ENCODE measurements around the gene ATP2C2. TPM values are rescaled to one million over a fixed set of nuclear protein-coding genes. Genes with fewer than 3 reads are reported as not detected.

ATP2C2 gene
- total and polyA plus RNA-seq, 9 of the 15 experiments (the other 6 are each of a cell fraction or from before 2014, with no cell fraction given) = 0.75 TPM; not detected in 8

DNA sequence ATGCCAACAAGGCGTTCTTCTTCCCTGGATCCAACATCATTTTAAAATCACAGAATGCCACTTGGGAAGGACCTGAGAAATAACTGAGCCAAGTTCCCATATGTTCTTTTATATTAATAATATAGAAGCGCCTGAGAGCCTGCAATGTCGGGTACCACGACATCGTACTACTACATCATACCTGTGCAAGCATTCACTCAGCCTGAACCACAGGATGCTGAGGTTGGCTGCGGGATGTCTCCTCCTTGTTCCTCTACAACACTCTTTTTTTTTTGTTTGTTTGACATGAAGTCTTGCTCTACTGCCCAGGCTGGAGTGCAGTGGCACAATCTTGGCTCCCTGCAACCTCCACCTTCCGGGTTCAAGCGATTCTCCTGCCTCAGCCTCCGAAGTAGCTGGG is 2.1 kb upstream of the ATP2C2 start (continued):
- no peak for TF ChIP-seq FOXP1 (CRISPR knock-in tag; IDR thresholded peaks at IDR 0.05)
- TF ChIP-seq, protein P1, sequence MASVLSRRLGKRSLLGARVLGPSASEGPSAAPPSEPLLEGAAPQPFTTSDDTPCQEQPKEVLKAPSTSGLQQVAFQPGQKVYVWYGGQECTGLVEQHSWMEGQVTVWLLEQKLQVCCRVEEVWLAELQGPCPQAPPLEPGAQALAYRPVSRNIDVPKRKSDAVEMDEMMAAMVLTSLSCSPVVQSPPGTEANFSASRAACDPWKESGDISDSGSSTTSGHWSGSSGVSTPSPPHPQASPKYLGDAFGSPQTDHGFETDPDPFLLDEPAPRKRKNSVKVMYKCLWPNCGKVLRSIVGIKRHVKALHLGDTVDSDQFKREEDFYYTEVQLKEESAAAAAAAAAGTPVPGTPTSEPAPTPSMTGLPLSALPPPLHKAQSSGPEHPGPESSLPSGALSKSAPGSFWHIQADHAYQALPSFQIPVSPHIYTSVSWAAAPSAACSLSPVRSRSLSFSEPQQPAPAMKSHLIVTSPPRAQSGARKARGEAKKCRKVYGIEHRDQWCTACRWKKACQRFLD (CRISPR knock-in tag; IDR thresholded peaks at IDR 0.05) = no peak

DNA sequence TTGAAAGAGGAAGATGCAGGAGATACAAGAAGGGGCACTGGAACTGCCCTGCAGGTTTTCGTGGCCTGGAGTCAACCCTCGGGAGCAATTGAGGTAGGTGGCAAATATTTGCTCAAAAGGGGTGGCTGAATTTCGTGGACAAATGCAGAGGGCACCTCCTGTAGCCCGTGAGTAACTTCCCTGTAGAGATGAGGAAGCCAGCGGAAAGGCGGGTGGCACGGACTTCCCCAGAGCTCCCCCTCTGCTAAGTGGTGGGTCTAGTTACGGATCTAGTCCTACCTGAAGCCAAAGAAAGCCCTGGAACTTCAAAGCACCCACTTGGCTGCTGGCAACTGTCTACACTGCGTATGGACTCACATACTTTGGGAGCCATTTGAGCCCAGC is 1.0 kb upstream of the ATP2C2 start:
- ATAC-seq = no peak
- CTCF ChIA-PET (ENCODE audit: low intra/inter-chr PET ratio) = no interaction called here
- Histone ChIP-seq H4K20me1 (replicated peaks; ENCODE audit: control insufficient read depth, insufficient read depth, low read length) (no peaks in the 10 kb centered on the region), H3K4me2 (ENCODE audit: insufficient read depth, low read length) (no peak overlapping the region), H3K4me3 (no peak overlapping the region), H3K9me1 (ENCODE audit: control insufficient read depth, insufficient read depth, low read length) (no peaks in the 10 kb centered on the region), H3K4me1 (replicated peaks in 1 of 2; ENCODE audit: control insufficient read depth in 2 of 2, insufficient read depth in 2 of 2, low read length in 2 of 2) (peaks cover 0 to 12% of the 10 kb centered on the region in 2 experiments; a peak in 2 of 5 replicates), H3K79me2 (ENCODE audit: control insufficient read depth, insufficient read depth, low read length) (no peaks in the 10 kb centered on the region), H3K9me3 (replicated peaks; ENCODE audit: control insufficient read depth, insufficient read depth, low read depth, low read length) (no peaks in the 10 kb centered on the region), H3K27ac (ENCODE audit: extremely low read depth, low read depth, low read length) (no peak overlapping the region), H3K9ac (ENCODE audit: insufficient read depth in 1 of 2, low read depth in 2 of 2, low read length in 2 of 2) (no peak overlapping the region), H3K27me3 (ENCODE audit: control insufficient read depth in 2 of 2, insufficient read depth in 2 of 2, low read length in 2 of 2) (peaks cover 41 to 83% of the 10 kb centered on the region in 2 experiments), H3K36me3 (ENCODE audit: control insufficient read depth, insufficient read depth, low read length) (no peaks in the 10 kb centered on the region), H2AFZ (ENCODE audit: low read depth, low read length) (no peak overlapping the region)
- intact Hi-C loops (cut with micrococcal nuclease) (no loop called here), in situ Hi-C loops (cut with MboI) (no loop called here)
- no peak for TF ChIP-seq DPF2 (IDR thresholded peaks at IDR 0.05)
- no peak for TF ChIP-seq PTRF (tag; IDR thresholded peaks at IDR 0.05)
- no peak for TF ChIP-seq TCFL5 (CRISPR knock-in tag; conservative IDR thresholded peaks at IDR 0.05)
- no peak for TF ChIP-seq CTBP1 (IDR thresholded peaks at IDR 0.05; ENCODE audit: borderline replicate concordance)
- TF ChIP-seq ZNF174 (CRISPR knock-in tag; IDR thresholded peaks at IDR 0.05) = no peak
- no peak for TF ChIP-seq SUPT5H (IDR thresholded peaks at IDR 0.05)
- TF ChIP-seq FOXJ3 (CRISPR knock-in tag; IDR thresholded peaks at IDR 0.05) = no peak
- no peak for TF ChIP-seq ZNF316 (IDR thresholded peaks at IDR 0.05)
- TF ChIP-seq ZNF699 (CRISPR knock-in tag; IDR thresholded peaks at IDR 0.05; ENCODE audit: insufficient replicate concordance) = no peak
- TF ChIP-seq ZNF165 (CRISPR knock-in tag; IDR thresholded peaks at IDR 0.05; ENCODE audit: borderline replicate concordance) = no peak
- TF ChIP-seq CSDE1 (IDR thresholded peaks at IDR 0.05) = no peak
- no peak for TF ChIP-seq ZNF41 (CRISPR knock-in tag; conservative IDR thresholded peaks at IDR 0.05)
- no peak for TF ChIP-seq NONO (IDR thresholded peaks at IDR 0.05; ENCODE audit: low read depth in 2 of 2, low read length in 1 of 2)
- TF ChIP-seq PPARD (CRISPR knock-in tag; IDR thresholded peaks at IDR 0.05) = no peak
- TF ChIP-seq SMARCB1 (IDR thresholded peaks at IDR 0.05; ENCODE audit: insufficient read length, low read depth) = no peak
- POLR2A ChIA-PET = no interaction called here
- BruUV-seq (replicated peaks) = no TSS peak
- no peak for FAIRE-seq
- DNase-seq (ENCODE audit: extremely low read depth in 1 of 4, low spot score in 3 of 4) = no peak
- 2% methylated on average over 9 of the region's 9 CpGs for WGBS (ENCODE audit: insufficient coverage, low coverage, missing lambda C conversion rate)

Measured in K562 (cell line).